ENCODE results near the gene SH2D3C. TPM values are rescaled to one million over a fixed set of nuclear protein-coding genes. Genes with fewer than 3 reads are reported as not detected.

The SH2D3C gene
- total and polyA plus RNA-seq, 9 of the 15 experiments (the other 6 are each of a cell fraction or from before 2014, with no cell fraction given) = 0.03 to 1.2 (median 0.22) TPM; not detected in 1

DNA sequence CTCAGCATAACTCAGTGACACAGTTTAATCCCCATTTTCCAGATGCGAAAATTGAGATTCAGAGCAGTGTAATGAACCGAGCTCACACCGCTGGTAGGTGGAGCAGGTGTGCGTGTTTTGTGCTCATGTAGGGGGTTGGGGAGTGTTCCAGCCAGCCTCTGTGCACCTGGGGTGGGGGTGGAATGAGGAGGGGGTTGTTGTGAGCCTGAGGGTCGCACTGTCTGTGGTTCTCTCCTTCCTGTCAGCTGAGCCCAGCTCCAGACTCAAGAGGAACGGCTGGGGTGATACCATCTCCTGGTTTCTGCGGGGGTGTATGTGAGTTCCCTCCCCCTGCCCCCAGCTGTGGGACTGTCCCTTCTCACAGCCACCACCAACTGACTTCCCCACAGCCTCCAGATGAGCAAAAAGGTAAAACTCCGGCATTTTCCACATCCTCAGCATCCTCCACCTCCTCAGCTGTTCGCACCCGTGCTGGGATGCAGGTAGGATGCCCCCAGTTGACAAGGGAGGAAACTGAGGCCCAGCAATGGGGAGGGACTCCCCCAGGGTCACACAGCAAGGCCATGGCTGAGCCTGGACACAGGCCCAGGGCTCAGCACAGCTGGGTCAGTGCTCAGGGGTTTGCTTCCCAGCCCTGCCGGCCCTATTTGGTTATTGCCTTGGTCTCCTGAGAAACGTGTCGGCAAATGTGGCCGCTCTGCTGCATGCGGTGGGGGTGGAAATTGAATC lies 2.1 kb downstream of the SH2D3C start (continued):
- TF ChIP-seq E2F6 (IDR thresholded peaks at IDR 0.05; ENCODE audit: borderline replicate concordance in 1 of 2, extremely low read depth in 1 of 2, insufficient read depth in 1 of 2, insufficient read length in 1 of 2, low read depth in 1 of 2, low read length in 1 of 2, poor library complexity in 1 of 2, severe bottlenecking in 1 of 2) (no peak), ZNF551 (CRISPR knock-in tag; IDR thresholded peaks at IDR 0.05) (no peak), ZFP36 (IDR thresholded peaks at IDR 0.05; ENCODE audit: low read depth, low read length, partially characterized antibody) (peak; percentile 16), EGR1 (conservative IDR thresholded peaks at IDR 0.05) (peak; percentile 89), ELF2 (CRISPR knock-in tag; IDR thresholded peaks at IDR 0.05) (no peak), RFX5 (IDR thresholded peaks at IDR 0.05; ENCODE audit: low read depth, low read length) (no peak), ZNF121 (CRISPR knock-in tag; conservative IDR thresholded peaks at IDR 0.05) (no peak), CHD1 (IDR thresholded peaks at IDR 0.05; ENCODE audit: low read length) (no peak), FOXJ2 (tag; IDR thresholded peaks at IDR 0.05) (no peak), E2F8 (IDR thresholded peaks at IDR 0.05; ENCODE audit: low read depth, partially characterized antibody) (no peak), HDAC1 (IDR thresholded peaks at IDR 0.05) (no peak), ZNF644 (tag; IDR thresholded peaks at IDR 0.05; ENCODE audit: low read depth) (no peak), XRCC5 (IDR thresholded peaks at IDR 0.05; ENCODE audit: low read depth, low read length) (no peak), POLR2B (IDR thresholded peaks at IDR 0.05; ENCODE audit: low read depth, partially characterized antibody) (no peak), XRCC3 (IDR thresholded peaks at IDR 0.05) (no peak), GABPB2 (CRISPR knock-in tag; conservative IDR thresholded peaks at IDR 0.05) (no peak), MYNN (IDR thresholded peaks at IDR 0.05) (no peak), MYNN (CRISPR knock-in tag; IDR thresholded peaks at IDR 0.05) (no peak), BCL6 (CRISPR knock-in tag; IDR thresholded peaks at IDR 0.05) (no peak), DPF2 (IDR thresholded peaks at IDR 0.05) (0 out of 2 replicates have a peak, but pooled peaks have one; percentile 48), FOS (IDR thresholded peaks at IDR 0.05; ENCODE audit: extremely low read depth, insufficient read length) (no peak), SOX6 (IDR thresholded peaks at IDR 0.05) (0 out of 2 replicates have a peak, but pooled peaks have one; percentile 20), GTF2F1 (IDR thresholded peaks at IDR 0.05; ENCODE audit: low read depth, low read length) (no peak), BHLHE40 (IDR thresholded peaks at IDR 0.05; ENCODE audit: low read length) (peak; percentile 95), E2F3 (CRISPR knock-in tag; IDR thresholded peaks at IDR 0.05) (no peak)
- TF ChIP-seq, protein P1, sequence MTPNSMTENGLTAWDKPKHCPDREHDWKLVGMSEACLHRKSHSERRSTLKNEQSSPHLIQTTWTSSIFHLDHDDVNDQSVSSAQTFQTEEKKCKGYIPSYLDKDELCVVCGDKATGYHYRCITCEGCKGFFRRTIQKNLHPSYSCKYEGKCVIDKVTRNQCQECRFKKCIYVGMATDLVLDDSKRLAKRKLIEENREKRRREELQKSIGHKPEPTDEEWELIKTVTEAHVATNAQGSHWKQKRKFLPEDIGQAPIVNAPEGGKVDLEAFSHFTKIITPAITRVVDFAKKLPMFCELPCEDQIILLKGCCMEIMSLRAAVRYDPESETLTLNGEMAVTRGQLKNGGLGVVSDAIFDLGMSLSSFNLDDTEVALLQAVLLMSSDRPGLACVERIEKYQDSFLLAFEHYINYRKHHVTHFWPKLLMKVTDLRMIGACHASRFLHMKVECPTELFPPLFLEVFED (CRISPR knock-in tag; conservative IDR thresholded peaks at IDR 0.05) = no peak
- TF ChIP-seq, protein P2, sequence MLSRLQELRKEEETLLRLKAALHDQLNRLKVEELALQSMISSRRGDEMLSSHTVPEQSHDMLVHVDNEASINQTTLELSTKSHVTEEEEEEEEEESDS (CRISPR knock-in tag; IDR thresholded peaks at IDR 0.05) = no peak

Data from K562 (cell line).